Mesendoderm (in vitro differentiated cells): Measurements from ENCODE around the gene THSD4.

Experiments used
- DNase-seq: peaks from one replicate; pipeline ENCODE4 v3.0.0; 2013
- H2AK5ac ChIP-seq: 2 replicates; pipeline ENCODE4 v1.6.1; 2013; ENCODE audit warnings: low read length, inconsistent platforms
- H2BK120ac ChIP-seq: 2 replicates; pipeline ENCODE4 v1.6.1; 2013; ENCODE audit warnings: low read depth, mild to moderate bottlenecking, low read length, moderate library complexity, mixed read lengths
- H2BK15ac ChIP-seq: replicated peaks from 2 replicates; pipeline ENCODE4 v1.6.1; 2013; ENCODE audit warnings: low read depth, mild to moderate bottlenecking, moderate library complexity
- H2BK5ac ChIP-seq: 2 replicates; pipeline ENCODE4 v1.6.1; 2013; ENCODE audit warnings: low read length, inconsistent platforms
- H3K18ac ChIP-seq: 2 replicates; pipeline ENCODE4 v1.6.1; 2013; ENCODE audit warnings: mild to moderate bottlenecking, low read length, mixed read lengths
- H3K23ac ChIP-seq: one replicate; pipeline ENCODE4 v1.6.1; 2013; ENCODE audit warnings: low read length
- H3K27ac ChIP-seq: 2 replicates; pipeline ENCODE4 v1.5.1; 2013; ENCODE audit warnings: low read depth, mild to moderate bottlenecking, inconsistent platforms, low read length, moderate library complexity
- H3K27me3 ChIP-seq: 2 replicates; pipeline ENCODE4 v1.6.1; 2013; ENCODE audit warnings: low read length, control low read depth, mild to moderate bottlenecking, inconsistent platforms; ENCODE audit not compliant: insufficient read depth, poor library complexity
- H3K36me3 ChIP-seq: 2 replicates; pipeline ENCODE4 v1.6.1; 2013; ENCODE audit warnings: low read length, inconsistent platforms; ENCODE audit not compliant: control insufficient read depth, insufficient read depth
- H3K4ac ChIP-seq: one replicate; pipeline ENCODE4 v1.6.1; 2013; ENCODE audit warnings: low read depth, mild to moderate bottlenecking, low read length, moderate library complexity
- H3K4me1 ChIP-seq: 2 replicates; pipeline ENCODE4 v1.6.1; 2013; ENCODE audit warnings: low read depth, low read length, inconsistent platforms; ENCODE audit not compliant: control insufficient read depth
- H3K4me2 ChIP-seq: 2 replicates; pipeline ENCODE4 v1.6.1; 2013; ENCODE audit warnings: low read length
- H3K4me3 ChIP-seq: 2 replicates; pipeline ENCODE4 v1.5.1; 2013; ENCODE audit warnings: mild to moderate bottlenecking, low read length
- H3K56ac ChIP-seq: one replicate; pipeline ENCODE4 v1.6.1; 2013; ENCODE audit warnings: low read length
- H3K79me1 ChIP-seq: 2 replicates; pipeline ENCODE4 v1.6.1; 2013; ENCODE audit warnings: low read length, inconsistent platforms
- H3K79me2 ChIP-seq: 2 replicates; pipeline ENCODE4 v1.6.1; 2013; ENCODE audit warnings: mild to moderate bottlenecking, low read length; ENCODE audit not compliant: control insufficient read depth, insufficient read depth
- H3K9ac ChIP-seq: 2 replicates; pipeline ENCODE4 v1.6.1; 2013; ENCODE audit warnings: low read length, inconsistent platforms
- H4K5ac ChIP-seq: one replicate; pipeline ENCODE4 v1.6.1; 2013; ENCODE audit warnings: low read length
- H4K8ac ChIP-seq: one replicate; pipeline ENCODE4 v1.6.1; 2013; ENCODE audit warnings: low read depth, mild to moderate bottlenecking, control low read depth, low read length, moderate library complexity
- WGBS: extraction: QIAGEN DNeasy Blood & Tissue Kit; methylation state at CpG from one replicate; pipeline ENCODE4 v1.1.7; 2013; ENCODE audit warnings: low lambda C conversion rate, missing lambda C conversion rate; ENCODE audit not compliant: insufficient coverage; ENCODE audit errors: extremely low coverage; 5-methylcytosine and 5-hydroxymethylcytosine counted together

THSD4 gene

DNA sequence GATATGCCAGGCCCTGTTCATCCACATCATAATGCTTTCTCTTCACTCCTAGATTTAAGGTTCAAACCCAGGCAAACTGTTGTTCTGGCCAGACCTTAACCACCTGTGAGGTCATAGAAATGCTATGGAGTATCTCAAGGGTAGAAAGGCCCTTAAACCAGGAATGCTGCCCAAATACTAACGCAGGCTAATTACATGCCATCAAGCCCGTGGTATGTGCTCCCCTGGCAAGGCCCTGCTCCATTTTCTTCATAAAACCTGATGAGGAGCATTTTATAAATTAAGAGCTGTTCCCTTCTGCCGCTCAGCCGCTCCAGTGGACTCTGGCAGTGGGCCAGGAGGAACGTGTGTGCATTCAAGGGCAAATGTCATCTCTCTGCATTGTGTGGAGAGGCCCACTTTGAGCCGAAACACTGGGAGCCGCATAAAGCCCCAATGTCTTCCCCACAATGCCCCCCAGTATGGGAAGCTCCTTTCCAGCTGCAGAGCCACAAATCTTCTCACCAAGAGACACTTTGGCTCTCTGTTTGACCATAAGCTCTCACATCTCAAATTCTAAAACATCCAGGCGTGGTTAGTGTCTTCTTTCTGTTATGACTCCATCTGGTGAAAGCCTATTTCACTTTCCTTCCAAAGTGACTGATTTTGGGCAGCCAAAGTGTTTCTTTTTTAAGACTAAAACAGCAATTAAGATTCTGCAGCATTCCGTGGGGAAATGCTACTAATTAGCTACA lies 484.3 kb downstream of the THSD4 start:
- no peak overlapping the region for H2AK5ac ChIP-seq
- H3K4me3 ChIP-seq: no peak overlapping the region
- H3K18ac ChIP-seq: no peak overlapping the region
- H2BK5ac ChIP-seq: no peak overlapping the region
- WGBS: no CpG with 5 or more reads among the region's 9 CpGs
- H3K9ac ChIP-seq: no peak overlapping the region
- no peak overlapping the region for H3K56ac ChIP-seq
- H3K4ac ChIP-seq: no peak overlapping the region
- H3K4me2 ChIP-seq: no peak overlapping the region
- no peaks in the 10 kb centered on the region for H3K27me3 ChIP-seq
- H3K79me1 ChIP-seq: no peaks in the 10 kb centered on the region
- no peak overlapping the region for H2BK120ac ChIP-seq
- no peak overlapping the region for H3K23ac ChIP-seq
- no peak overlapping the region for H2BK15ac ChIP-seq
- no peak overlapping the region for H3K27ac ChIP-seq
- H4K5ac ChIP-seq: no peak overlapping the region
- H3K36me3 ChIP-seq: no peaks in the 10 kb centered on the region
- no peaks in the 10 kb centered on the region for H3K79me2 ChIP-seq
- no peaks in the 10 kb centered on the region for H3K4me1 ChIP-seq
- no peak for DNase-seq
- no peak overlapping the region for H4K8ac ChIP-seq

DNA sequence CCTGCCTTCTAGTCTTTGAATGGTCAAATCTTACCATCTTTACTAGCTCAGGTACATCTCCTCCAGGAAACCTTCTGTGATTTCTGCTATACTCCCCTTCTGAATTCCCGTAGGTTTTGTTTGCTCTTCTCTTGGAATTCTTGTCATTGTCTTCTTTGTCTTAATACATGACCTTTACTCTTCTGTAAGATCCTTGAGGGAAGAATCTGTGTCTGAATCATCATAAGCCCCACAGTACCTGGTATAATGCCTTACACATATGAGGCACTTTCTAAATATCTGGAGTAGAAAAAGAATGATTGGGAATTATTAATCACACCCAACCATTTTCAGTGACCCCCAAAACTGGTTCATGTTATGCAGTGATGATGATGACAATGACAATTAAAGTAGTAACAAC lies 485.0 kb downstream of the THSD4 start:
- H2AK5ac ChIP-seq: no peak overlapping the region
- no peaks in the 10 kb centered on the region for H3K27me3 ChIP-seq
- no peaks in the 10 kb centered on the region for H3K36me3 ChIP-seq
- no peak overlapping the region for H3K4me3 ChIP-seq
- H4K5ac ChIP-seq: no peak overlapping the region
- H3K9ac ChIP-seq: no peak overlapping the region
- no peak overlapping the region for H4K8ac ChIP-seq
- no peak overlapping the region for H3K23ac ChIP-seq
- no peak overlapping the region for H2BK5ac ChIP-seq
- H3K79me2 ChIP-seq: no peaks in the 10 kb centered on the region
- DNase-seq: no peak
- H3K18ac ChIP-seq: no peak overlapping the region
- WGBS: no CpG with 5 or more reads among the region's 1 CpG
- no peak overlapping the region for H3K27ac ChIP-seq
- no peak overlapping the region for H3K4me2 ChIP-seq
- no peak overlapping the region for H3K56ac ChIP-seq
- H3K4ac ChIP-seq: no peak overlapping the region
- no peak overlapping the region for H2BK120ac ChIP-seq
- no peaks in the 10 kb centered on the region for H3K4me1 ChIP-seq
- no peaks in the 10 kb centered on the region for H3K79me1 ChIP-seq
- no peak overlapping the region for H2BK15ac ChIP-seq

DNA sequence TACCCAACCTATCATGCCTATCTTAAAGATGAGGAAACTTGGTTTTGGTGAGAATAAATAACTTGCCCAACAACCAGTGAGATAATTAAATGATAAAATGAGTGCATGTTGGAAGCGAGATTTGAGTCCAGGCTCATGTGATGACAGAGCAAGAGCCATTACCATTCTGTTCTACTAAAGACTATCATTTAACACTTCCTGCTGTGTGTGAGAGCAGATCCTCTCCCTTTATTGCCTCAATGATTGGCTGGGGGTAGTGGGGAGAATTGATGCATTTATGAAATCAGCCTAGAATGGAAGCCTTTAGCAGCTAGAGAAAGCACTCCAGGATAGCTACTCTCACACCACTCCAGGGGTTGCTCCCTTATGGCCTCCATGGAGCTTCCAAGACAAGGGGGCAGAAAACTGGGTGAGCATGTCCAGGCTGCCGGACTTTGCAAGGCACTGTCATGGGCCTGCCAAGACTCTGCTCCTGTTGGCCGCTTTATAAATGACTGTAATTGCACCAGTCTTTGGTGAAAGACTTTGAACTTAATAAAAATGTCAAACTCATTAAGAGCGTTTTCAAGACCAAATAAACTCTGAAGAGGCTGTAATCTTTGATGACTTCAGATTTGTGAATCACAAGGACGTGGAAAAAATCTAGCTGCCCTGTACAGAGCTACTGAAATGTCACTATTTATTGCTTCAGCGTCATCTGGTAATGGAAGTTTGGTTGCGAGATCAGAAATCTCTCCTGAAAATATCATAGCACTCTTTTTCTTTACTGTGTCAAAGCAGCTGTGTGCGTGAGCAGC lies 486.0 kb downstream of the THSD4 start:
- no peak overlapping the region for H3K4me2 ChIP-seq
- DNase-seq: no peak
- H3K79me2 ChIP-seq: no peaks in the 10 kb centered on the region
- H3K36me3 ChIP-seq: no peaks in the 10 kb centered on the region
- no peaks in the 10 kb centered on the region for H3K4me1 ChIP-seq
- H2BK120ac ChIP-seq: no peak overlapping the region
- H3K18ac ChIP-seq: no peak overlapping the region
- H3K56ac ChIP-seq: no peak overlapping the region
- H2AK5ac ChIP-seq: no peak overlapping the region
- H2BK5ac ChIP-seq: no peak overlapping the region
- H3K4me3 ChIP-seq: no peak overlapping the region
- WGBS: no CpG with 5 or more reads among the region's 8 CpGs
- H3K9ac ChIP-seq: no peak overlapping the region
- H3K4ac ChIP-seq: no peak overlapping the region
- no peak overlapping the region for H4K5ac ChIP-seq
- no peaks in the 10 kb centered on the region for H3K79me1 ChIP-seq
- H2BK15ac ChIP-seq: no peak overlapping the region
- H3K27me3 ChIP-seq: no peaks in the 10 kb centered on the region
- H3K23ac ChIP-seq: no peak overlapping the region
- H4K8ac ChIP-seq: no peak overlapping the region
- H3K27ac ChIP-seq: no peak overlapping the region

DNA sequence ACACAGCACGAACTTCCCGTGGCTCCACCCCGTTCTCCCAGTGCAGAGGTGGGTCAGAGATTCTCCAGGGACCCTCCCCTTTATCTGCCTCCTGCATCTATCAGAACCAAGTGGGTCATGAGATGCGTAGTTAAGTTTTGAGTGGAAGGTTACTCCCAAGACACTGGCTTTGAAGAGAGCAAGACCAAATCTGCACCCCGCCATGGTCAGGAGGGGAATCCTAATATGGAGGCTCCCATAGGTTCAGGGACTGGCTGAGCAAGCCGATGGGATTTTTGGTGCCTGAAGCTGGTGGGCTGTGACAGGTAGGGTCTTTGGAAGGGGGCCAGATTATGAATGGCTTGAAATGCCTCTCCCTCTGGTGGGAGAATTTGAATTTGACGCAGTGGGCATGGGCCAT lies 488.1 kb downstream of the THSD4 start:
- Histone ChIP-seq H3K27ac (no peak overlapping the region), H3K36me3 (no peaks in the 10 kb centered on the region), H2BK5ac (no peak overlapping the region), H3K56ac (no peak overlapping the region), H3K4me3 (no peak overlapping the region), H2BK15ac (no peak overlapping the region), H3K79me1 (no peaks in the 10 kb centered on the region), H3K18ac (no peak overlapping the region), H3K23ac (no peak overlapping the region), H2BK120ac (no peak overlapping the region), H3K27me3 (no peaks in the 10 kb centered on the region), H3K4me1 (no peaks in the 10 kb centered on the region), H3K4me2 (no peak overlapping the region), H2AK5ac (no peak overlapping the region), H3K9ac (no peak overlapping the region), H4K8ac (no peak overlapping the region), H3K4ac (no peak overlapping the region), H4K5ac (no peak overlapping the region), H3K79me2 (no peaks in the 10 kb centered on the region)
- no peak for DNase-seq
- no CpG with 5 or more reads among the region's 7 CpGs for WGBS

DNA sequence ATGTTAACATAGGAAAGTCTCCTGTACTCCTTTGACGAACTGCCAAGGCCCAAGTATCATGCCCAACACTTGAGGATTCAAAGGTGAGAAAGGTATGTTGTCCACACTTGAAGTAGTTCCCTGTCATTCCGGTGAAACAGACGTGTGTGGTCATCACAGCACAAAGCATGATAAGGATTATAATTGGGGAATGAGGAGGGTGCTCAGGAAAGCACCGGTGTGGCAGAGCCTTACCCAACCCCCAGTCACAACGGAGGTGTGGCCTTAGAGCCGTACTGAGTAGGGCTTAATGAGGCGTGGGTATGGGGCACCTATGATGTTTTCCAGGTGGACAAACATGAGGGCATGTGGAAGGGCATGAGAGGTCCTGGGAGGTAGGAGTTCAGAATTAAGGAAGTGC lies 492.1 kb downstream of the THSD4 start:
- peaks cover 2% of the 10 kb centered on the region for H3K4me1 ChIP-seq
- no peaks in the 10 kb centered on the region for H3K79me1 ChIP-seq
- no peaks in the 10 kb centered on the region for H3K79me2 ChIP-seq
- H3K27ac ChIP-seq: no peak overlapping the region
- H2BK120ac ChIP-seq: no peak overlapping the region
- H3K4me2 ChIP-seq: no peak overlapping the region
- H3K56ac ChIP-seq: no peak overlapping the region
- DNase-seq: no peak
- no peak overlapping the region for H3K4ac ChIP-seq
- no peak overlapping the region for H3K23ac ChIP-seq
- no peak overlapping the region for H3K18ac ChIP-seq
- H3K9ac ChIP-seq: no peak overlapping the region
- WGBS: no CpG with 5 or more reads among the region's 7 CpGs
- H4K8ac ChIP-seq: no peak overlapping the region
- no peak overlapping the region for H2BK15ac ChIP-seq
- no peaks in the 10 kb centered on the region for H3K36me3 ChIP-seq
- H2BK5ac ChIP-seq: no peak overlapping the region
- H3K4me3 ChIP-seq: no peak overlapping the region
- no peaks in the 10 kb centered on the region for H3K27me3 ChIP-seq
- H4K5ac ChIP-seq: no peak overlapping the region
- no peak overlapping the region for H2AK5ac ChIP-seq
